Panc1 (cell line): ENCODE data around the gene GRIK3.

Experiments
- CTCF ChIP-seq: fragments of 450-650 bp; IDR thresholded peaks from 2 replicates; pipeline ENCODE4 v1.5.1; 2017; ENCODE audit warnings: mild to moderate bottlenecking
- POLR2AphosphoS5 ChIP-seq: IDR thresholded peaks from 2 replicates; pipeline ENCODE4 v1.6.1; 2012; ENCODE audit warnings: mild to moderate bottlenecking, low read depth, low read length, moderate library complexity

DNA sequence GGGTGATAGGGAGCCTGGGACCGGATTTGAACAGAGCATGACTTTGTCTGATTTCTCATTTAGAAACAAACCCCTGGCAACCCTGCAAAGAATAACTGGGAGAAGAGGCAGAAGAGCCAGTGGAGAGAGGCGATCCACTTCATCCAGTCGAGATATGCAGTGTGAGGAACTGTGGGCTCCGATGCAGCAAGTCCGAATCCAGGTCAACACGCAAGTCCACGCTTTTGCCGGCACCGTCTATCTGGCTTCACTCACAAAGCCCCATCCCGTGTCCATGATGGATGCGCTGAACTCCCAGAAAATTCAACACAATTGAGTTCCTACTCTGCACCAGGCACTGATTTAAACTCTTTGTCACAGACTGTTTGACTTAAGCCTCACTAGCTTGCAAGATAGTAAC, 191.3 kb downstream of the GRIK3 start:
- TF ChIP-seq CTCF (no peak), POLR2AphosphoS5 (no peak)
